GM18498 (cell line): Measurements from ENCODE around the gene PLA2G4A.

Source experiments
- ATAC-seq: cut with Tn5 transposase; IDR thresholded peaks from one replicate; pipeline ENCODE4 v1.9.1; 2021; ENCODE audit warnings: mild to moderate bottlenecking, moderate library complexity; ENCODE audit not compliant: unreplicated experiment

PLA2G4A gene

GRCh38 chr1:186872291-186872690 is 43.5 kb downstream of the PLA2G4A start:
- ATAC-seq = no peak

GRCh38 chr1:186873687-186874086 is 44.9 kb downstream of the PLA2G4A start:
- no peak for ATAC-seq

- ATAC-seq = no peak
Measured at GRCh38 chr1:186875896-186876835, 47.4 kb downstream of the PLA2G4A start.

- no peak for ATAC-seq
Measured at GRCh38 chr1:186878356-186878755, 49.6 kb downstream of the PLA2G4A start.

- ATAC-seq = no peak
Measured at GRCh38 chr1:186880982-186881381, 52.2 kb downstream of the PLA2G4A start.

GRCh38 chr1:186882372-186883134 is 53.8 kb downstream of the PLA2G4A start:
- ATAC-seq = no peak

GRCh38 chr1:186884251-186884650 is 55.5 kb downstream of the PLA2G4A start:
- no peak for ATAC-seq

GRCh38 chr1:186887203-186887602 is 58.5 kb downstream of the PLA2G4A start:
- no peak for ATAC-seq

- no peak for ATAC-seq
Measured at GRCh38 chr1:186888367-186888766, 59.6 kb downstream of the PLA2G4A start.

- ATAC-seq = no peak
Measured at GRCh38 chr1:186892936-186893335, 64.2 kb downstream of the PLA2G4A start.

GRCh38 chr1:186894415-186894814 is 65.7 kb downstream of the PLA2G4A start:
- no peak for ATAC-seq

GRCh38 chr1:186896211-186896610 is 67.5 kb downstream of the PLA2G4A start:
- ATAC-seq = no peak

- ATAC-seq = no peak
Measured at GRCh38 chr1:186897008-186897407, 68.3 kb downstream of the PLA2G4A start.

- ATAC-seq = peak; percentile 97
Measured at GRCh38 chr1:186899577-186899976, 70.8 kb downstream of the PLA2G4A start.

GRCh38 chr1:186899977-186900376 is 71.2 kb downstream of the PLA2G4A start:
- no peak for ATAC-seq

- no peak for ATAC-seq
Measured at GRCh38 chr1:186900539-186901237, 71.9 kb downstream of the PLA2G4A start.

GRCh38 chr1:186901631-186902030 is 72.9 kb downstream of the PLA2G4A start:
- ATAC-seq = no peak

- ATAC-seq = no peak
Measured at GRCh38 chr1:186903374-186904136, 74.8 kb downstream of the PLA2G4A start.

- no peak for ATAC-seq
Measured at GRCh38 chr1:186904361-186904760, 75.6 kb downstream of the PLA2G4A start.

- ATAC-seq = no peak
Measured at GRCh38 chr1:186905561-186905960, 76.8 kb downstream of the PLA2G4A start.

GRCh38 chr1:186915555-186915954 is 86.8 kb downstream of the PLA2G4A start:
- no peak for ATAC-seq
